GM12891 (cell line): ENCODE data around the gene TREM1.

Source experiments
- POLR2A ChIP-seq: IDR thresholded peaks from 2 replicates; pipeline ENCODE4 v1.6.1; 2011; ENCODE audit warnings: low read depth, low read length, control low read depth
- POLR2AphosphoS5 ChIP-seq: IDR thresholded peaks from 2 replicates; pipeline ENCODE4 v1.6.1; 2011; ENCODE audit warnings: low read depth, low read length, control low read depth
- TAF1 ChIP-seq: IDR thresholded peaks from 2 replicates; pipeline ENCODE4 v1.6.1; 2011; ENCODE audit warnings: low read depth, low read length, control low read depth

DNA sequence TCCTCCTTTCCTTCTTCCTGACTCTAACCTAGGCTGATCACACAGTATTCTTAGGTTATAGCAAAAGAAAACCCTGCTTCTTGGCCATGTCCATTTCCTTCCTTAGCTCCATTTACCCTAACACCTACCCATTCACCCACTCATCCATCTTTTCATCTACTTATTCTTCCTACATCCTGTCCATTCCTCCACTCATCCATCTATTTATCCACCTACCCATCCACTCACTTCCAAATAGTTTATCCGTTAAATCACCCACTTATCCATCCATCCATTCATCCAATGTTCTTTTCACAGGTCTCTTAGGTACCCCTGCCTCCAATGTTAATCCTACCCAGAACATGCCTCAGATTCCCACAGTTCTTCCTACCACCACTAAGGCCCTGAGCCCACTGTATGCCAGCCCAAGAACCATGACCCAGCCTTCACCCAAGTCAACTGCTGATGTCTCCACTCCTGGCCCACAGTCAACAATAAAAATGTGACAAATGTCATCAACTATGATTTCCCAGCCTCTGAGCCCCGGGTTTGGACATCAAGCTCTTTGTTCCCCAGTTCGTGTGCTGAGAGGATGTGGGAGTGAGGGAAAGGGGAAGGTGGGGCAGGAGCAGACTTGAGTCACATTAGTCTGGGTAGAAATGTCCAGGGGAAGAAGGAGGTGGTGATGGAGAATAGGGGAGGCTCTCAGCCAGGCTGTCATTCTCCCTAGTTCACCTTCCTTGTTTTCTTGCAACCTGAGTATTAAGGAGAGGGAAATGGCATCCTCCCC, 33.9 kb downstream of the TREM1 start:
- TF ChIP-seq TAF1 = no peak
- TF ChIP-seq POLR2A = no peak
- TF ChIP-seq POLR2AphosphoS5 = no peak
